WERI-Rb-1 (cell line): ENCODE measurements around the gene BICC1.

Experiments used
- DNase-seq: peaks from one replicate; pipeline ENCODE4 v3.0.0-alpha.2; 2020
- H3K27ac ChIP-seq: fragments of 250-450 bp; sonication (Bioruptor Pico); 2 replicates; pipeline ENCODE4 v1.5.1; 2020; ENCODE audit warnings: mild to moderate bottlenecking, moderate library complexity
- H3K27me3 ChIP-seq: fragments of 250-450 bp; sonication (Bioruptor Pico); 2 replicates; pipeline ENCODE4 v1.5.1; 2021; ENCODE audit warnings: mild to moderate bottlenecking, low read depth, moderate library complexity; ENCODE audit not compliant: insufficient read depth, severe bottlenecking
- H3K36me3 ChIP-seq: fragments of 250-450 bp; sonication (Bioruptor Pico); 2 replicates; pipeline ENCODE4 v1.5.1; 2020; ENCODE audit warnings: mild to moderate bottlenecking, moderate library complexity
- H3K4me3 ChIP-seq: 2 replicates; pipeline ENCODE4 v1.5.1; 2011; ENCODE audit warnings: low read depth, mild to moderate bottlenecking, control low read depth, low read length
- H3K9me3 ChIP-seq: fragments of 250-450 bp; sonication (Bioruptor Pico); 2 replicates; pipeline ENCODE4 v1.5.1; 2021; ENCODE audit warnings: mild to moderate bottlenecking, moderate library complexity; ENCODE audit not compliant: severe bottlenecking
- CTCF ChIP-seq: IDR thresholded peaks from 2 replicates; pipeline ENCODE4 v1.5.1; 2011; ENCODE audit warnings: low read depth, mild to moderate bottlenecking, control low read depth, inconsistent platforms, low read length

Gene BICC1

GRCh38 chr10:58839771-58840170 lies 327.1 kb downstream of the BICC1 start:
- DNase-seq = no peak
- peaks cover 4% of the 10 kb centered on the region for H3K9me3 ChIP-seq
- no peak for TF ChIP-seq CTCF
- no peaks in the 10 kb centered on the region for H3K27me3 ChIP-seq
- no peaks in the 10 kb centered on the region for H3K36me3 ChIP-seq
- no peak overlapping the region for H3K4me3 ChIP-seq
- no peak overlapping the region for H3K27ac ChIP-seq

GRCh38 chr10:58840840-58841435 lies 328.3 kb downstream of the BICC1 start:
- no peak for DNase-seq
- Histone ChIP-seq H3K27me3 (no peaks in the 10 kb centered on the region), H3K27ac (no peak overlapping the region), H3K36me3 (no peaks in the 10 kb centered on the region), H3K4me3 (no peak overlapping the region), H3K9me3 (peaks cover 4% of the 10 kb centered on the region)
- TF ChIP-seq CTCF = no peak

GRCh38 chr10:58842860-58843376 lies 330.2 kb downstream of the BICC1 start:
- Histone ChIP-seq H3K27me3 (no peaks in the 10 kb centered on the region), H3K36me3 (no peaks in the 10 kb centered on the region)
- no peak for TF ChIP-seq CTCF

GRCh38 chr10:58843760-58844159 lies 331.1 kb downstream of the BICC1 start:
- no peaks in the 10 kb centered on the region for H3K36me3 ChIP-seq
- no peak overlapping the region for H3K27ac ChIP-seq
- no peak for DNase-seq
- no peak overlapping the region for H3K4me3 ChIP-seq
- no peaks in the 10 kb centered on the region for H3K27me3 ChIP-seq
- TF ChIP-seq CTCF = no peak
- peaks cover 4% of the 10 kb centered on the region for H3K9me3 ChIP-seq

More at GRCh38 chr10:58842860-58843376, 330.2 kb downstream of the BICC1 start:
- no peak for DNase-seq
- Histone ChIP-seq H3K27ac (no peak overlapping the region), H3K9me3 (peaks cover 4% of the 10 kb centered on the region), H3K4me3 (no peak overlapping the region)

GRCh38 chr10:58844680-58845079 lies 332.0 kb downstream of the BICC1 start:
- H3K36me3 ChIP-seq = no peaks in the 10 kb centered on the region
- DNase-seq = no peak
- TF ChIP-seq CTCF = no peak

GRCh38 chr10:58846856-58847255 lies 334.2 kb downstream of the BICC1 start:
- Histone ChIP-seq H3K36me3 (no peaks in the 10 kb centered on the region), H3K27me3 (no peaks in the 10 kb centered on the region), H3K27ac (no peak overlapping the region), H3K4me3 (no peak overlapping the region), H3K9me3 (no peaks in the 10 kb centered on the region)
- DNase-seq = no peak
- TF ChIP-seq CTCF = no peak

More at GRCh38 chr10:58844680-58845079, 332.0 kb downstream of the BICC1 start:
- Histone ChIP-seq H3K9me3 (peaks cover 4% of the 10 kb centered on the region), H3K27ac (no peak overlapping the region), H3K4me3 (no peak overlapping the region), H3K27me3 (no peaks in the 10 kb centered on the region)
